ENCODE data around the gene CFAP119.

DNA sequence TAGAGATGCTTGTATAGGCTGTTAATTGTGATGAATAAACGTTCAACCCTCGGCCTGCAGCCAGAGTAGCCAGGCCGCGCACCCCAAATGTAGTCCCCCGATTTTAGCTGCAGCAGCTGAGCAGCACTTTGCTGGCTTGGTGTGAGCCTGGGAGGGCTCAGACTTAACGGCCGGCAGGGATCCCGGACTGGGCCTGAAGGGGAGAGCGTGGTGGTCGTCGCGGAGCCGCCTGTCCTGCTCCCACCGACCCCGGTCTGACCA, 13.2 kb upstream of the CFAP119 start:
- TF ChIP-seq, protein P1, sequence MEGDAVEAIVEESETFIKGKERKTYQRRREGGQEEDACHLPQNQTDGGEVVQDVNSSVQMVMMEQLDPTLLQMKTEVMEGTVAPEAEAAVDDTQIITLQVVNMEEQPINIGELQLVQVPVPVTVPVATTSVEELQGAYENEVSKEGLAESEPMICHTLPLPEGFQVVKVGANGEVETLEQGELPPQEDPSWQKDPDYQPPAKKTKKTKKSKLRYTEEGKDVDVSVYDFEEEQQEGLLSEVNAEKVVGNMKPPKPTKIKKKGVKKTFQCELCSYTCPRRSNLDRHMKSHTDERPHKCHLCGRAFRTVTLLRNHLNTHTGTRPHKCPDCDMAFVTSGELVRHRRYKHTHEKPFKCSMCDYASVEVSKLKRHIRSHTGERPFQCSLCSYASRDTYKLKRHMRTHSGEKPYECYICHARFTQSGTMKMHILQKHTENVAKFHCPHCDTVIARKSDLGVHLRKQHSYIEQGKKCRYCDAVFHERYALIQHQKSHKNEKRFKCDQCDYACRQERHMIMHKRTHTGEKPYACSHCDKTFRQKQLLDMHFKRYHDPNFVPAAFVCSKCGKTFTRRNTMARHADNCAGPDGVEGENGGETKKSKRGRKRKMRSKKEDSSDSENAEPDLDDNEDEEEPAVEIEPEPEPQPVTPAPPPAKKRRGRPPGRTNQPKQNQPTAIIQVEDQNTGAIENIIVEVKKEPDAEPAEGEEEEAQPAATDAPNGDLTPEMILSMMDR (IDR thresholded peaks at IDR 0.05; ENCODE audit: poor library complexity), result no peak
- TF ChIP-seq EZH2 (IDR thresholded peaks at IDR 0.05; ENCODE audit: borderline replicate concordance), result no peak
- no peak for TF ChIP-seq EZH2phosphoT487 (IDR thresholded peaks at IDR 0.05; ENCODE audit: low read depth, severe bottlenecking, unreplicated experiment)

Data from hepatocyte (in vitro differentiated cells).